ENCODE measurements around the gene BACH2. TPM values are rescaled to one million over a fixed set of nuclear protein-coding genes. Genes with fewer than 3 reads are reported as not detected.

The BACH2 gene
- total RNA-seq, 2 donors from 2014 or later = 5.2 to 5.7 TPM

DNA sequence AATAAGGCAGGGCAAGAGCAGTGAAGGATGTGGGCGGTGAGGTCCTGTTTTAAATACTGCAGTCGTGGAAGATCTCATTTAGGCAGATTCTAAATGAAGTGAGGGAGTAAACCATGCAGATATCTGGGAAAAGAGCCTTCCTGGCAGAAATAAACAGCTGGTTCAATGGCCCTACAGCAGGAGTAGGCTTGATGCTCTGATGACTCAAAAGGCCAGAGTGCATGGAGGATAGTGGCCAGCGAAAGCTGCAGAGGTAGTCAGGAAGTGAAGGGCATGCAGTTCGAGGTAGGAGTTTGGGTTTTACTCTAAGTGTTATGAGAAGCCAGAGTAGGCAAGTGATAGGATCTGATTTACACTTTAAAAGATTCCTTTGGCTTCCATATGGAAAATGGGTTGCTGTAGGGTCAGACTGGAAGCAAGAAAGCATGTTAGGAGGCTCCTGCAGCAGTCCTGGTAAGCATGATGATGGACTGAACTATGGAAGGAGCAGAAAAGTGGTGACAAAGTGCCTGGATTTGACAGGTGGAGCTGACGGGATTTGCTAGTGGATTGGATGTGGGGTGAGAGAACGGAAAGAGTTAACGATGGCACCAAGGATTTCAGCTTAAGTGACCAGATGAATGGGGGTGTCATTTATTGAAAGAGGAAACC, 252.3 kb downstream of the BACH2 start:
- Histone ChIP-seq H3K36me3 (no peaks in the 10 kb centered on the region), H3K4me3 (no peak overlapping the region), H3K4me1 (replicated peaks) (no peaks in the 10 kb centered on the region), H3K27ac (no peak overlapping the region), H3K9me3 (no peaks in the 10 kb centered on the region), H3K27me3 (replicated peaks; ENCODE audit: insufficient read depth) (no peaks in the 10 kb centered on the region)
- TF ChIP-seq, protein P1, sequence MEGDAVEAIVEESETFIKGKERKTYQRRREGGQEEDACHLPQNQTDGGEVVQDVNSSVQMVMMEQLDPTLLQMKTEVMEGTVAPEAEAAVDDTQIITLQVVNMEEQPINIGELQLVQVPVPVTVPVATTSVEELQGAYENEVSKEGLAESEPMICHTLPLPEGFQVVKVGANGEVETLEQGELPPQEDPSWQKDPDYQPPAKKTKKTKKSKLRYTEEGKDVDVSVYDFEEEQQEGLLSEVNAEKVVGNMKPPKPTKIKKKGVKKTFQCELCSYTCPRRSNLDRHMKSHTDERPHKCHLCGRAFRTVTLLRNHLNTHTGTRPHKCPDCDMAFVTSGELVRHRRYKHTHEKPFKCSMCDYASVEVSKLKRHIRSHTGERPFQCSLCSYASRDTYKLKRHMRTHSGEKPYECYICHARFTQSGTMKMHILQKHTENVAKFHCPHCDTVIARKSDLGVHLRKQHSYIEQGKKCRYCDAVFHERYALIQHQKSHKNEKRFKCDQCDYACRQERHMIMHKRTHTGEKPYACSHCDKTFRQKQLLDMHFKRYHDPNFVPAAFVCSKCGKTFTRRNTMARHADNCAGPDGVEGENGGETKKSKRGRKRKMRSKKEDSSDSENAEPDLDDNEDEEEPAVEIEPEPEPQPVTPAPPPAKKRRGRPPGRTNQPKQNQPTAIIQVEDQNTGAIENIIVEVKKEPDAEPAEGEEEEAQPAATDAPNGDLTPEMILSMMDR (IDR thresholded peaks at IDR 0.05) = no peak
- TF ChIP-seq POLR2A (IDR thresholded peaks at IDR 0.05) (no peak), POLR2AphosphoS5 (IDR thresholded peaks at IDR 0.05) (no peak)
- WGBS = 89% methylated on average over 7 of the region's 7 CpGs
- intact Hi-C loops (cut with DNase I) = no loop called here
- DNase-seq (ENCODE audit: low spot score) = no peak

- H3K4me3 ChIP-seq = no peak overlapping the region
- H3K27me3 ChIP-seq (replicated peaks; ENCODE audit: insufficient read depth) = no peaks in the 10 kb centered on the region
- no peaks in the 10 kb centered on the region for H3K4me1 ChIP-seq (replicated peaks)
- 76% methylated on average over 4 of the region's 4 CpGs for WGBS
- DNase-seq (ENCODE audit: low spot score) = no peak
- no peak overlapping the region for H3K27ac ChIP-seq
- intact Hi-C loops (cut with DNase I) = no loop called here
- no peaks in the 10 kb centered on the region for H3K36me3 ChIP-seq
- no peaks in the 10 kb centered on the region for H3K9me3 ChIP-seq
- no peak for TF ChIP-seq POLR2AphosphoS5 (IDR thresholded peaks at IDR 0.05)
- no peak for TF ChIP-seq POLR2A (IDR thresholded peaks at IDR 0.05)
- TF ChIP-seq, protein P1 (IDR thresholded peaks at IDR 0.05) = no peak
These were observed 255.7 kb downstream of the BACH2 start for GRCh38 chr6:90040931-90041330.

GRCh38 chr6:90039911-90040310, 256.7 kb downstream of the BACH2 start:
- DNase-seq (ENCODE audit: low spot score) = no peak
- Histone ChIP-seq H3K4me3 (no peak overlapping the region), H3K9me3 (no peaks in the 10 kb centered on the region), H3K36me3 (no peaks in the 10 kb centered on the region), H3K27ac (no peak overlapping the region), H3K27me3 (replicated peaks; ENCODE audit: insufficient read depth) (no peaks in the 10 kb centered on the region), H3K4me1 (replicated peaks) (no peaks in the 10 kb centered on the region)
- TF ChIP-seq POLR2AphosphoS5 (IDR thresholded peaks at IDR 0.05) = no peak
- intact Hi-C loops (cut with DNase I) = no loop called here
- WGBS = 64% methylated on average over 2 of the region's 2 CpGs

DNA sequence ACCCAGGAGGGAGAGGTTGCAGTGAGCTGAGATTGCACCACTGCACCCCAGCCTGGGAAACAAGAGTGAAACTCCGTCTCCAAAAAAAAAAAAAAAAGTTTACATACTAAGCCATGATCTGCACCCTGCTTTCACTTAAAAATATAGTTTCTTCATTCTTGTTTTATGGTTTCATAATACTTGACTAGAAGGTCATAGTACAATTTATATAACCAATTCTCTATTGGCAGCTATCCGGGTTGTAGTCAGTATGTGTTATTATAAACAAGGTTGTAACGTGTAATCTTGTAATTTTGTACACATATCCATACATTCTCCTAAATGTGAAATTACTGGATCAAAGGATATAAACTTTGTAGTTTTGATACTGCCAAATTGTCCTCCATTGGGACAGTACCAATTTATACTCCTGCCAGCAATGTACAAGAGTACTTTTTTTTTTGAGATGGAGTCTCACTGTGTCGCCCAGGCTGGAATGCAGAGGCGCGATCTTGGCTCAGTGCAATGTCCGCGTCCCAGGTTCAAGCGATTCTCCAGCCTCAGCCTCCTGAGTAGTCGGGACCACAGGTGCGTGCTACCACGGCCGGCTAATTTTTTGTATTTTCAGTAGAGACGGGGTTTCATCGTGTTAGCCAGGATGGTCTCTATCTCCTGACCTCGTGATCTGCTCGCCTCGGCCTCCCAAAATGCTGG, 257.5 kb downstream of the BACH2 start:
- DNase-seq (ENCODE audit: low spot score) = no peak
- H3K27me3 ChIP-seq (replicated peaks; ENCODE audit: insufficient read depth) = no peaks in the 10 kb centered on the region

GRCh38 chr6:90036963-90037362, 259.7 kb downstream of the BACH2 start:
- DNase-seq (ENCODE audit: low spot score) = no peak
- Histone ChIP-seq H3K4me1 (replicated peaks) (no peaks in the 10 kb centered on the region), H3K9me3 (no peaks in the 10 kb centered on the region), H3K27ac (no peak overlapping the region), H3K27me3 (replicated peaks; ENCODE audit: insufficient read depth) (no peaks in the 10 kb centered on the region), H3K36me3 (no peaks in the 10 kb centered on the region), H3K4me3 (no peak overlapping the region)
- TF ChIP-seq, protein P1 (IDR thresholded peaks at IDR 0.05) = no peak
- TF ChIP-seq POLR2AphosphoS5 (IDR thresholded peaks at IDR 0.05) = no peak
- no peak for TF ChIP-seq POLR2A (IDR thresholded peaks at IDR 0.05)
- intact Hi-C loops (cut with DNase I) = no loop called here
- WGBS = 90% methylated on average over 3 of the region's 3 CpGs

More for the DNA sequence above, 257.5 kb downstream of the BACH2 start:
- 95% methylated on average over 18 of the region's 18 CpGs for WGBS
- Histone ChIP-seq H3K27ac (no peak overlapping the region), H3K4me3 (no peak overlapping the region), H3K4me1 (replicated peaks) (no peaks in the 10 kb centered on the region), H3K9me3 (no peaks in the 10 kb centered on the region), H3K36me3 (no peaks in the 10 kb centered on the region)
- TF ChIP-seq POLR2A (IDR thresholded peaks at IDR 0.05) (no peak), POLR2AphosphoS5 (IDR thresholded peaks at IDR 0.05) (no peak)
- TF ChIP-seq, protein P1 (IDR thresholded peaks at IDR 0.05) = no peak
- intact Hi-C loops (cut with DNase I) = no loop called here
